Endodermal cell (in vitro differentiated cells): Measurements from ENCODE around the gene PKD2. TPM values are rescaled to one million over a fixed set of nuclear protein-coding genes. Genes with fewer than 3 reads are reported as not detected.

Source experiments
- DNase-seq: peaks from one replicate; pipeline ENCODE4 v3.0.0-alpha.2; 2017
- H3K27ac ChIP-seq: 2 replicates; pipeline ENCODE4 v1.5.1; 2013; ENCODE audit warnings: mild to moderate bottlenecking, low read depth, low read length, moderate library complexity
- H3K27me3 ChIP-seq: 2 replicates; pipeline ENCODE4 v1.6.1; 2013; ENCODE audit warnings: mild to moderate bottlenecking, low read length, moderate library complexity; ENCODE audit not compliant: insufficient read depth, control insufficient read depth, poor library complexity, severe bottlenecking
- H3K36me3 ChIP-seq: 2 replicates; pipeline ENCODE4 v1.7.0; 2013; ENCODE audit warnings: mild to moderate bottlenecking, low read length, moderate library complexity; ENCODE audit not compliant: control insufficient read depth, insufficient read depth
- H3K4me1 ChIP-seq: one replicate; pipeline ENCODE4 v1.7.0; 2013; ENCODE audit warnings: low read length; ENCODE audit not compliant: control insufficient read depth, insufficient read depth
- H3K4me3 ChIP-seq: 2 replicates; pipeline ENCODE4 v1.5.1; 2013; ENCODE audit warnings: mild to moderate bottlenecking, low read length, moderate library complexity
- H3K9ac ChIP-seq: 2 replicates; pipeline ENCODE4 v1.6.1; 2013; ENCODE audit warnings: mild to moderate bottlenecking, low read length, moderate library complexity; ENCODE audit not compliant: poor library complexity, severe bottlenecking; ENCODE audit errors: extremely low read depth
- H3K9me3 ChIP-seq: 2 replicates; pipeline ENCODE4 v1.6.1; 2013; ENCODE audit warnings: mild to moderate bottlenecking, low read length, moderate library complexity; ENCODE audit not compliant: control insufficient read depth
- H3K27ac Mint-ChIP-seq: 2 replicates; pipeline ENCODE4 v1.8.0; 2020; ENCODE audit warnings: mixed read lengths
- H3K27me3 Mint-ChIP-seq: 2 replicates; pipeline ENCODE4 v1.8.0; 2021; ENCODE audit warnings: mild to moderate bottlenecking, mixed read lengths; ENCODE audit not compliant: insufficient read depth
- H3K36me3 Mint-ChIP-seq: 2 replicates; pipeline ENCODE4 v1.8.0; 2020; ENCODE audit warnings: low read depth, mixed read lengths
- H3K4me1 Mint-ChIP-seq: 2 replicates; pipeline ENCODE4 v1.8.0; 2020; ENCODE audit warnings: mixed read lengths
- H3K4me3 Mint-ChIP-seq: 2 replicates; pipeline ENCODE4 v1.8.0; 2020; ENCODE audit warnings: mild to moderate bottlenecking, moderate library complexity, mixed read lengths
- H3K9me3 Mint-ChIP-seq: 2 replicates; pipeline ENCODE4 v1.8.0; 2020; ENCODE audit warnings: mild to moderate bottlenecking, mixed read lengths
- CTCF ChIP-seq: fragments of 200-600 bp; sonication (generic); conservative IDR thresholded peaks from 2 replicates; pipeline ENCODE4 v1.5.0; 2021; ENCODE audit warnings: antibody characterized with exemption, mild to moderate bottlenecking
- WGBS, 2 experiments: methylation state at CpG; one replicate each; pipeline versions ENCODE4 v1.1.5 to v1.1.7; 2013; ENCODE audit warnings: missing lambda C conversion rate in 2 of 2, mixed read lengths in 1 of 2; ENCODE audit not compliant: insufficient coverage in 1 of 2, insufficient read length in 1 of 2; 5-methylcytosine and 5-hydroxymethylcytosine counted together
- total RNA-seq, 2 donors: library from RNA; stranded (reverse); fragmentation: NEBNext Ultra II Directional in 1 of 2; extraction: Animal tissue kit (Norgen Biotek cat#: 25700) in 1 of 2; gene quantifications; 2 replicates in 1 of 2; 3 replicates in 1 of 2; pipeline ENCODE4 v1.2.1, GENCODE V29; 2021

The PKD2 gene
- total RNA-seq, 2 donors from 2014 or later: 31.4 to 34.2 TPM

GRCh38 chr4:88098993-88099752 is 91.7 kb downstream of the PKD2 start:
- Mint-ChIP-seq H3K36me3 (no peaks in the 10 kb centered on the region), H3K27me3 (no peaks in the 10 kb centered on the region), H3K27ac (no peak overlapping the region), H3K9me3 (no peaks in the 10 kb centered on the region), H3K4me1 (no peaks in the 10 kb centered on the region), H3K4me3 (no peak overlapping the region)
- Histone ChIP-seq H3K4me1 (peaks cover 2% of the 10 kb centered on the region), H3K9ac (no peak overlapping the region), H3K36me3 (no peaks in the 10 kb centered on the region), H3K9me3 (no peaks in the 10 kb centered on the region), H3K27me3 (no peaks in the 10 kb centered on the region), H3K27ac (no peak overlapping the region), H3K4me3 (no peak overlapping the region)
- no peak for DNase-seq
- TF ChIP-seq CTCF: no peak
- WGBS, 2 experiments: 86 to 97% methylated on average over 2 to 4 of the region's 4 CpGs

- Mint-ChIP-seq H3K4me1 (no peaks in the 10 kb centered on the region), H3K36me3 (no peaks in the 10 kb centered on the region), H3K9me3 (no peaks in the 10 kb centered on the region), H3K27me3 (no peaks in the 10 kb centered on the region), H3K4me3 (no peak overlapping the region), H3K27ac (no peak overlapping the region)
- Histone ChIP-seq H3K27ac (no peak overlapping the region), H3K27me3 (no peaks in the 10 kb centered on the region), H3K36me3 (no peaks in the 10 kb centered on the region), H3K4me1 (no peaks in the 10 kb centered on the region), H3K4me3 (no peak overlapping the region), H3K9ac (no peak overlapping the region), H3K9me3 (no peaks in the 10 kb centered on the region)
- 92% methylated on average over 6 of the region's 6 CpGs; no CpG with 5 or more reads in 1 of the 2 experiments for WGBS, 2 experiments
- TF ChIP-seq CTCF: no peak
- DNase-seq: no peak
These were observed 93.7 kb downstream of the PKD2 start for GRCh38 chr4:88101165-88101564.

- no peaks in the 10 kb centered on the region for H3K36me3 ChIP-seq
- no peak overlapping the region for H3K9ac ChIP-seq
- no peak for TF ChIP-seq CTCF
- H3K9me3 ChIP-seq: no peaks in the 10 kb centered on the region
- WGBS, 2 experiments: 91 to 96% methylated on average over 4 to 7 of the region's 7 CpGs
- Mint-ChIP-seq H3K4me1 (no peaks in the 10 kb centered on the region), H3K36me3 (no peaks in the 10 kb centered on the region), H3K9me3 (no peaks in the 10 kb centered on the region), H3K27ac (no peak overlapping the region), H3K4me3 (no peak overlapping the region), H3K27me3 (no peaks in the 10 kb centered on the region)
- no peak for DNase-seq
- no peak overlapping the region for H3K27ac ChIP-seq
- H3K4me1 ChIP-seq: no peaks in the 10 kb centered on the region
- H3K4me3 ChIP-seq: no peak overlapping the region
- no peaks in the 10 kb centered on the region for H3K27me3 ChIP-seq
These were observed 94.6 kb downstream of the PKD2 start for GRCh38 chr4:88102026-88102425.
